ENCODE data around the gene TOPBP1. TPM values are rescaled to one million over a fixed set of nuclear protein-coding genes. Genes with fewer than 3 reads are reported as not detected.

The TOPBP1 gene
- total and polyA plus RNA-seq, 2 of the 4 experiments (the other 2 are of a cell fraction) = 19.5 to 50.5 TPM

- TF ChIP-seq MXI1 (IDR thresholded peaks at IDR 0.05; ENCODE audit: borderline replicate concordance, low read depth, low read length) (no peak), POLR2A (IDR thresholded peaks at IDR 0.05; ENCODE audit: low read depth, low read length) (no peak), FOS (IDR thresholded peaks at IDR 0.05; ENCODE audit: low read depth, low read length) (no peak), SMC3 (IDR thresholded peaks at IDR 0.05; ENCODE audit: low read depth, low read length) (no peak), RCOR1 (IDR thresholded peaks at IDR 0.05; ENCODE audit: insufficient replicate concordance, low read length) (no peak), ELK1 (IDR thresholded peaks at IDR 0.05; ENCODE audit: borderline replicate concordance, low read depth, low read length) (no peak), BHLHE40 (IDR thresholded peaks at IDR 0.05; ENCODE audit: low read depth, low read length) (no peak)
- TF ChIP-seq, protein P1, sequence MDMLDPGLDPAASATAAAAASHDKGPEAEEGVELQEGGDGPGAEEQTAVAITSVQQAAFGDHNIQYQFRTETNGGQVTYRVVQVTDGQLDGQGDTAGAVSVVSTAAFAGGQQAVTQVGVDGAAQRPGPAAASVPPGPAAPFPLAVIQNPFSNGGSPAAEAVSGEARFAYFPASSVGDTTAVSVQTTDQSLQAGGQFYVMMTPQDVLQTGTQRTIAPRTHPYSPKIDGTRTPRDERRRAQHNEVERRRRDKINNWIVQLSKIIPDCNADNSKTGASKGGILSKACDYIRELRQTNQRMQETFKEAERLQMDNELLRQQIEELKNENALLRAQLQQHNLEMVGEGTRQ (IDR thresholded peaks at IDR 0.05; ENCODE audit: low read depth, low read length) = no peak
- H3K79me1 ChIP-seq (ENCODE audit: low read depth in 1 of 2, low read length in 2 of 2) = no peaks in the 10 kb centered on the region
- H3K27me3 ChIP-seq (ENCODE audit: control insufficient read depth, insufficient read depth, low read length) = peaks cover 8% of the 10 kb centered on the region
- no peak overlapping the region for H4K5ac ChIP-seq (ENCODE audit: low read depth, low read length)
- no peak overlapping the region for H3K18ac ChIP-seq (ENCODE audit: low read depth, low read length)
- no peak overlapping the region for H3K23ac ChIP-seq (ENCODE audit: low read depth, low read length)
- H4K8ac ChIP-seq (ENCODE audit: low read depth in 2 of 2, low read length in 2 of 2) = no peak overlapping the region
- no peak overlapping the region for H3K27ac ChIP-seq (ENCODE audit: insufficient read depth, low read length)
- H2BK120ac ChIP-seq (ENCODE audit: low read depth, low read length) = no peak overlapping the region
- H3K4me1 ChIP-seq (ENCODE audit: control insufficient read depth, insufficient read depth, low read length) = no peaks in the 10 kb centered on the region
- H2AFZ ChIP-seq (replicated peaks; ENCODE audit: low read length, poor library complexity) = no peak overlapping the region
- ATAC-seq (ENCODE audit: low read depth) (no peak), DNase-seq (no peak)
- no peak overlapping the region for H2AK5ac ChIP-seq (ENCODE audit: low read depth, low read length)
- H4K91ac ChIP-seq (ENCODE audit: insufficient read depth, low read depth, low read length) = no peak overlapping the region
- H2BK20ac ChIP-seq (ENCODE audit: low read depth, low read length) = no peak overlapping the region
- POLR2A ChIA-PET (ENCODE audit: unreplicated experiment) = no interaction called here
- H3K9me3 ChIP-seq (ENCODE audit: control insufficient read depth, insufficient read depth, low read length) = no peaks in the 10 kb centered on the region
- no CpG with 5 or more reads among the region's 2 CpGs for WGBS, 2 experiments (ENCODE audit: extremely low coverage in 2 of 2, insufficient read length in 1 of 2)
- no peak overlapping the region for H2BK5ac ChIP-seq (ENCODE audit: low read depth, low read length, poor library complexity, severe bottlenecking)
- H4K20me1 ChIP-seq (ENCODE audit: insufficient read depth, low read length) = no peaks in the 10 kb centered on the region
- H3K14ac ChIP-seq (replicated peaks; ENCODE audit: low read depth, low read length) = no peak overlapping the region
- no peak overlapping the region for H3K4me2 ChIP-seq (ENCODE audit: low read depth, low read length)
- in situ Hi-C loops (cut with MboI; ENCODE audit: low sequenced_read_pairs) (no loop called here), dilution Hi-C loops (cut with HindIII; ENCODE audit: low sequenced_read_pairs, unreplicated experiment) (no loop called here), intact Hi-C loops (cut with micrococcal nuclease) (no loop called here)
- CTCF ChIA-PET = no interaction called here
- no peak overlapping the region for H3K9ac ChIP-seq (ENCODE audit: low read depth, low read length)
- no peak overlapping the region for H2BK15ac ChIP-seq (ENCODE audit: low read depth, low read length)
- no peak overlapping the region for H2AK9ac ChIP-seq (replicated peaks; ENCODE audit: low read depth, low read length, poor library complexity)
- H3K9me1 ChIP-seq (ENCODE audit: insufficient read depth, low read length) = no peaks in the 10 kb centered on the region
- H3K36me3 ChIP-seq (ENCODE audit: control insufficient read depth, insufficient read depth, low read length) = no peaks in the 10 kb centered on the region
- BruUV-seq (replicated peaks) = no TSS peak
- H3K4me3 ChIP-seq (ENCODE audit: insufficient read depth, low read depth, low read length) = no peak overlapping the region
- no peak overlapping the region for H3K56ac ChIP-seq (ENCODE audit: extremely low read depth, insufficient read depth, low read length)
- no peak overlapping the region for H3K4ac ChIP-seq (ENCODE audit: low read depth, low read length)
Measured at GRCh38 chr3:133699467-133699866, 37.7 kb upstream of the TOPBP1 start.
